PC-3 (cell line): ENCODE measurements around the gene KLHL13. TPM values are rescaled to one million over a fixed set of nuclear protein-coding genes. Genes with fewer than 3 reads are reported as not detected.

Experiments used
- ATAC-seq: fragments of 200-7000 bp; cut with Tn5 transposase; 2 replicates; pipeline ENCODE4 v1.9.1; 2020; ENCODE audit warnings: mild to moderate bottlenecking, moderate library complexity
- BruUV-seq: library from RNA; stranded (reverse); fragments of 400-500 nt; replicated peaks from 2 replicates; lab custom pipeline; 2021; lab: Mats Ljungman, UMichigan
- CTCF ChIA-PET: fragments of 300-600 bp; sonication (Branson Sonifier 250); formaldehyde crosslinking; loops from one replicate; lab custom pipeline; 2022; ENCODE audit warnings: antibody characterized with exemption; lab: Charles Lee
- POLR2A ChIA-PET: fragments of 300-600 bp; sonication (Branson Sonifier 250); formaldehyde crosslinking; loops from one replicate; lab custom pipeline; 2022; ENCODE audit warnings: antibody characterized with exemption; ENCODE audit not compliant: unreplicated experiment; lab: Charles Lee
- DNase-seq: peaks from one replicate; pipeline ENCODE4 v3.0.0-alpha.2; 2015
- H2AFZ ChIP-seq: fragments of 300-600 bp; sonication (generic); 2 replicates; pipeline ENCODE4 v1.6.0; 2016; ENCODE audit warnings: antibody characterized with exemption, low read length
- H3F3A ChIP-seq: fragments of 300-600 bp; sonication (generic); one replicate; pipeline ENCODE4 v1.6.0; 2017; ENCODE audit warnings: antibody characterized with exemption, low read length, control low read depth, mild to moderate bottlenecking; ENCODE audit not compliant: unreplicated experiment
- H3K27ac ChIP-seq: fragments of 300-600 bp; sonication (generic); 2 replicates; pipeline ENCODE4 v1.5.1; 2016; ENCODE audit warnings: mild to moderate bottlenecking, low read length
- H3K27me3 ChIP-seq: fragments of 300-600 bp; sonication (generic); 2 replicates; pipeline ENCODE4 v1.6.1; 2016; ENCODE audit warnings: low read length, mixed read lengths
- H3K36me3 ChIP-seq: fragments of 300-600 bp; sonication (generic); 2 replicates; pipeline ENCODE4 v1.6.1; 2016; ENCODE audit warnings: low read depth, mixed run types, low read length, mixed read lengths
- H3K4me1 ChIP-seq: fragments of 300-600 bp; sonication (generic); 2 replicates; pipeline ENCODE4 v1.5.1; 2016; ENCODE audit warnings: low read length; ENCODE audit not compliant: insufficient read depth
- H3K4me2 ChIP-seq: fragments of 300-600 bp; sonication (generic); 2 replicates; pipeline ENCODE4 v1.6.0; 2016; ENCODE audit warnings: low read length
- H3K4me3 ChIP-seq: fragments of 300-600 bp; sonication (generic); 2 replicates; pipeline ENCODE4 v1.5.1; 2016; ENCODE audit warnings: mild to moderate bottlenecking, low read length, mixed read lengths
- H3K79me2 ChIP-seq: fragments of 300-600 bp; sonication (generic); 2 replicates; pipeline ENCODE4 v1.6.1; 2017; ENCODE audit warnings: low read length, mixed read lengths
- H3K9ac ChIP-seq: fragments of 300-600 bp; sonication (generic); 2 replicates; pipeline ENCODE4 v1.6.0; 2016; ENCODE audit warnings: mild to moderate bottlenecking, low read length
- H3K9me2 ChIP-seq: fragments of 300-600 bp; sonication (generic); replicated peaks from 2 replicates; pipeline ENCODE4 v1.6.1; 2016; ENCODE audit warnings: mixed run types, low read length, mixed read lengths
- H3K9me3 ChIP-seq: fragments of 300-600 bp; sonication (generic); 2 replicates; pipeline ENCODE4 v1.6.1; 2016; ENCODE audit warnings: low read length, mixed read lengths
- H4K20me1 ChIP-seq: fragments of 300-600 bp; sonication (generic); 2 replicates; pipeline ENCODE4 v1.6.1; 2016; ENCODE audit warnings: low read length, mixed read lengths
- EZH2 ChIP-seq: fragments of 300-600 bp; sonication (generic); IDR thresholded peaks from one replicate; pipeline ENCODE4 v1.6.1; 2017; ENCODE audit warnings: antibody characterized with exemption, mild to moderate bottlenecking, low read length; ENCODE audit not compliant: unreplicated experiment
- EZH2phosphoT487 ChIP-seq: fragments of 300-600 bp; sonication (generic); IDR thresholded peaks from 2 replicates; pipeline ENCODE4 v1.6.1; 2018; ENCODE audit warnings: mild to moderate bottlenecking, antibody characterized with exemption, low read length, borderline replicate concordance
- intact Hi-C: fragments of 100-400 bp; cut with micrococcal nuclease; formaldehyde crosslinking; loops from 2 replicates; pipeline ENCODE4 v1.9.0; 2023
- total RNA-seq: library from RNA; depleted of rRNA; stranded (reverse); fragments of >200 nt; gene quantifications from 2 replicates; pipeline ENCODE4 v1.2.3, GENCODE V29; 2014
- TF ChIP-seq, protein P1 (sequence below): fragments of 300-600 bp; sonication (generic); conservative IDR thresholded peaks from 2 replicates; pipeline ENCODE4 v1.5.1; 2017; ENCODE audit warnings: antibody characterized with exemption, low read depth, mild to moderate bottlenecking, low read length

KLHL13 gene
- total RNA-seq, 1 experiment from 2014 or later: 4.0 TPM

GRCh38 chrX:117985241-117985640 lies 131.4 kb downstream of the KLHL13 start:
- Histone ChIP-seq H3K36me3 (no peaks in the 10 kb centered on the region), H3K27ac (no peak overlapping the region), H3K4me2 (no peak overlapping the region), H4K20me1 (no peaks in the 10 kb centered on the region), H3K9me2 (no peaks in the 10 kb centered on the region), H3K79me2 (no peaks in the 10 kb centered on the region), H3K9me3 (no peaks in the 10 kb centered on the region), H3K27me3 (no peaks in the 10 kb centered on the region), H3K4me3 (no peak overlapping the region), H3K9ac (no peak overlapping the region), H2AFZ (no peak overlapping the region), H3K4me1 (no peaks in the 10 kb centered on the region), H3F3A (no peaks in the 10 kb centered on the region)
- POLR2A ChIA-PET: no interaction called here
- DNase-seq (peak; percentile 34), ATAC-seq (no peak)
- BruUV-seq: no TSS peak
- TF ChIP-seq, protein P1, sequence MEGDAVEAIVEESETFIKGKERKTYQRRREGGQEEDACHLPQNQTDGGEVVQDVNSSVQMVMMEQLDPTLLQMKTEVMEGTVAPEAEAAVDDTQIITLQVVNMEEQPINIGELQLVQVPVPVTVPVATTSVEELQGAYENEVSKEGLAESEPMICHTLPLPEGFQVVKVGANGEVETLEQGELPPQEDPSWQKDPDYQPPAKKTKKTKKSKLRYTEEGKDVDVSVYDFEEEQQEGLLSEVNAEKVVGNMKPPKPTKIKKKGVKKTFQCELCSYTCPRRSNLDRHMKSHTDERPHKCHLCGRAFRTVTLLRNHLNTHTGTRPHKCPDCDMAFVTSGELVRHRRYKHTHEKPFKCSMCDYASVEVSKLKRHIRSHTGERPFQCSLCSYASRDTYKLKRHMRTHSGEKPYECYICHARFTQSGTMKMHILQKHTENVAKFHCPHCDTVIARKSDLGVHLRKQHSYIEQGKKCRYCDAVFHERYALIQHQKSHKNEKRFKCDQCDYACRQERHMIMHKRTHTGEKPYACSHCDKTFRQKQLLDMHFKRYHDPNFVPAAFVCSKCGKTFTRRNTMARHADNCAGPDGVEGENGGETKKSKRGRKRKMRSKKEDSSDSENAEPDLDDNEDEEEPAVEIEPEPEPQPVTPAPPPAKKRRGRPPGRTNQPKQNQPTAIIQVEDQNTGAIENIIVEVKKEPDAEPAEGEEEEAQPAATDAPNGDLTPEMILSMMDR: 0 out of 2 replicates have a peak, but pooled peaks have one; percentile 29
- TF ChIP-seq EZH2phosphoT487 (no peak), EZH2 (no peak)
- intact Hi-C loops: no loop called here
- CTCF ChIA-PET: interaction anchor here (1.0 kb wide), 1 partner anchor 27 kb away, joined by 5 read pairs; no protein-coding TSS in a partner anchor

DNA sequence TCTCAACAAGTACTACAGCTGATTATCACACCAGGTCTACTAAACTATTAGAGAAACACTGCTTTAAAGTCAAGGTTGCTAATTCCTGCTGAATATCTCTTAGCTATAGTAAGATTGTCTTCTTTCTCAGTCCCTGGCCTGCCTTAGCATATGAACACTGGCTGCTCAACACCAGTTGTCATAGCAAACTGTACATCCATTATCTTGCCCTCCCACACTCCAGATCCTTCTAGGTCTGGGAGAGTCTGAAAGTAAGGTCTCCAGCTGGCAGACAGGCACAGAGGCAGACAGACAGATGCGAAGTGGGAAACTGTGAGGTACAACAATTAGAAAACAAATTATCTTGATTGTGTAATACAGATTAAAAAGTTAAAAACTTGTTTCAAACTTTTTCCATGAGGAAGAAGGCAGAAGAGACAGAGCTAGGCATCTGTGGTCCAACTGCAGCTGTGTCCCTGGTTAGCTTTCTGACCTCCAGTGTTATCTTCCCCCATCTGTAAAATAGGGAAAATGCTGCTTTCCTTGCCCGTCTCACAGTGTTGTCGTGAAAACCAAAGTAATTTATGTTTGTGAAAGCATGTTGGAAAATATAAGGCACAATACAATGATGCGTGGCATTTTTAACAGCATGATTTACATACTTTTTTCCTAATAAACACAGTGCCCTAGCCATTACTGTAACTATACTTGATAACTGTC lies 133.8 kb downstream of the KLHL13 start:
- Histone ChIP-seq H3K27me3 (no peaks in the 10 kb centered on the region), H3K9ac (no peak overlapping the region), H3K4me1 (peaks cover 4% of the 10 kb centered on the region; the same call in 1 of the 2 replicates), H3K4me2 (no peak overlapping the region), H3K79me2 (no peaks in the 10 kb centered on the region), H4K20me1 (no peaks in the 10 kb centered on the region), H3F3A (no peaks in the 10 kb centered on the region), H3K27ac (no peak overlapping the region), H3K9me2 (no peaks in the 10 kb centered on the region), H2AFZ (no peak overlapping the region), H3K4me3 (no peak overlapping the region), H3K36me3 (no peaks in the 10 kb centered on the region), H3K9me3 (no peaks in the 10 kb centered on the region)
- no peak for TF ChIP-seq EZH2phosphoT487
- TF ChIP-seq, protein P1: no peak
- no peak for TF ChIP-seq EZH2
- no TSS peak for BruUV-seq
- POLR2A ChIA-PET: no interaction called here
- DNase-seq: no peak
- intact Hi-C loops: no loop called here
- no peak for ATAC-seq
- CTCF ChIA-PET: no interaction called here

DNA sequence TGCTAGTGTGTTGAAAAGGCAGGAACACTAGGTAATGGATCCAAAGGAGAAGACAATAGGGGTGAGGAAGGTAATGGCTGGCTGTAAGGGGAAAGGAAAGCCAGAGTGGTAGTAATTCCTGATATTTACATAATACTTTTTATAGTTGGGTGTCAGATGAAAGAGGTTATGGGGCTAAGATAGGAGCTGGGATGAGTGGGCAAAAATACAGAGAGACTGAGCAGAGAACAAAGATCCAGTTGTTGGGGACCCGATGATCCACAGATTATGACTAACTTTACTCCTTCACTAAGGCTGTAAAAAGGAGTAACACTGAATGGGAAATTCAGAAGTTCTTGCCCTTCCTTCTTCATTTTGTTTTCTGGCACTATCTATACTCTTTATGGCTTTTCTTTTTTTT lies 138.2 kb downstream of the KLHL13 start:
- intact Hi-C loops: no loop called here

More for the DNA sequence above, 138.2 kb downstream of the KLHL13 start:
- no peaks in the 10 kb centered on the region for H4K20me1 ChIP-seq
- H3K27ac ChIP-seq: no peak overlapping the region
- BruUV-seq: no TSS peak
- no peaks in the 10 kb centered on the region for H3K36me3 ChIP-seq
- no peaks in the 10 kb centered on the region for H3K27me3 ChIP-seq
- H3K9me2 ChIP-seq: no peaks in the 10 kb centered on the region
- TF ChIP-seq, protein P1: no peak
- no peak for TF ChIP-seq EZH2phosphoT487
- TF ChIP-seq EZH2: no peak
- DNase-seq: no peak
- H3K9me3 ChIP-seq: no peaks in the 10 kb centered on the region
- no peak overlapping the region for H3K4me3 ChIP-seq
- H3F3A ChIP-seq: no peaks in the 10 kb centered on the region
- no peak overlapping the region for H3K4me2 ChIP-seq
- POLR2A ChIA-PET: no interaction called here
- peaks cover 4% of the 10 kb centered on the region; the same call in 1 of the 2 replicates for H3K4me1 ChIP-seq
- no peak overlapping the region for H2AFZ ChIP-seq
- H3K9ac ChIP-seq: no peak overlapping the region
- CTCF ChIA-PET: no interaction called here
- no peaks in the 10 kb centered on the region for H3K79me2 ChIP-seq
- no peak; the same call in 1 of the 2 replicates for ATAC-seq
